Measurements from ENCODE around the gene CERS6. TPM values are rescaled to one million over a fixed set of nuclear protein-coding genes. Genes with fewer than 3 reads are reported as not detected.

CERS6 gene
- polyA plus RNA-seq, 1 donor from 2014 or later, result 59.3 TPM

- Histone ChIP-seq H3K79me2 (replicated peaks; ENCODE audit: insufficient read depth, low read length) (peaks cover 83% of the 10 kb centered on the region), H4K20me1 (ENCODE audit: insufficient read depth) (no peaks in the 10 kb centered on the region), H3K36me3 (ENCODE audit: insufficient read depth, low read length) (no peaks in the 10 kb centered on the region), H3F3A (ENCODE audit: insufficient read depth, low read length, poor library complexity, severe bottlenecking) (peaks cover 3% of the 10 kb centered on the region), H3K9me2 (ENCODE audit: insufficient read depth, low read length) (no peaks in the 10 kb centered on the region), H3K4me2 (ENCODE audit: low read length) (no peak overlapping the region), H2AFZ (ENCODE audit: low read depth, low read length) (no peak overlapping the region), H3K4me3 (ENCODE audit: low read length) (no peak overlapping the region), H3K27ac (ENCODE audit: low read length) (no peak overlapping the region), H3K27me3 (ENCODE audit: insufficient read depth, low read depth, low read length) (no peaks in the 10 kb centered on the region), H3K9ac (ENCODE audit: low read length) (no peak overlapping the region), H3K9me3 (ENCODE audit: low read length) (no peaks in the 10 kb centered on the region)
- TF ChIP-seq RAD21 (conservative IDR thresholded peaks at IDR 0.05), result no peak
- no peak for TF ChIP-seq REST (IDR thresholded peaks at IDR 0.05; ENCODE audit: borderline replicate concordance)
- no peak for TF ChIP-seq EP300 (conservative IDR thresholded peaks at IDR 0.05; ENCODE audit: poor library complexity, severe bottlenecking)
- no peak for TF ChIP-seq POLR2AphosphoS5 (IDR thresholded peaks at IDR 0.05)
- TF ChIP-seq EZH2 (IDR thresholded peaks at IDR 0.05; ENCODE audit: borderline replicate concordance, insufficient read depth, low read length, poor library complexity, severe bottlenecking), result no peak
- TF ChIP-seq TAF1 (IDR thresholded peaks at IDR 0.05; ENCODE audit: low read depth), result no peak
- TF ChIP-seq CTCF (IDR thresholded peaks at IDR 0.05; ENCODE audit: poor library complexity, severe bottlenecking), result no peak
These were observed 24.9 kb downstream of the CERS6 start for GRCh38 chr2:168480825-168481585.

GRCh38 chr2:168482269-168482668 lies 26.2 kb downstream of the CERS6 start:
- H3K4me2 ChIP-seq (ENCODE audit: low read length), result no peak overlapping the region

More at GRCh38 chr2:168482269-168482668, 26.2 kb downstream of the CERS6 start:
- no peaks in the 10 kb centered on the region for H3K27me3 ChIP-seq (ENCODE audit: insufficient read depth, low read depth, low read length)
- no peak overlapping the region for H2AFZ ChIP-seq (ENCODE audit: low read depth, low read length)
- no peaks in the 10 kb centered on the region for H3K9me3 ChIP-seq (ENCODE audit: low read length)
- H3K9me2 ChIP-seq (ENCODE audit: insufficient read depth, low read length), result no peaks in the 10 kb centered on the region
- H3K36me3 ChIP-seq (ENCODE audit: insufficient read depth, low read length), result no peaks in the 10 kb centered on the region
- peaks cover 80% of the 10 kb centered on the region for H3K79me2 ChIP-seq (replicated peaks; ENCODE audit: insufficient read depth, low read length)
- no peak overlapping the region for H3K9ac ChIP-seq (ENCODE audit: low read length)
- no peak overlapping the region for H3K27ac ChIP-seq (ENCODE audit: low read length)
- H4K20me1 ChIP-seq (ENCODE audit: insufficient read depth), result no peaks in the 10 kb centered on the region
- H3F3A ChIP-seq (ENCODE audit: insufficient read depth, low read length, poor library complexity, severe bottlenecking), result peaks cover 3% of the 10 kb centered on the region
- no peak overlapping the region for H3K4me3 ChIP-seq (ENCODE audit: low read length)
- TF ChIP-seq EP300 (conservative IDR thresholded peaks at IDR 0.05; ENCODE audit: poor library complexity, severe bottlenecking) (no peak), MXI1 (conservative IDR thresholded peaks at IDR 0.05; ENCODE audit: poor library complexity, severe bottlenecking) (no peak), SMC3 (conservative IDR thresholded peaks at IDR 0.05; ENCODE audit: poor library complexity) (no peak)
